ENCODE results near the gene EPS8L2. TPM values are rescaled to one million over a fixed set of nuclear protein-coding genes. Genes with fewer than 3 reads are reported as not detected.

The EPS8L2 gene
- total and polyA plus RNA-seq, 2 of the 13 experiments (the other 11 are each of a cell fraction or from before 2014, with no cell fraction given), result 89.3 to 416 TPM

DNA sequence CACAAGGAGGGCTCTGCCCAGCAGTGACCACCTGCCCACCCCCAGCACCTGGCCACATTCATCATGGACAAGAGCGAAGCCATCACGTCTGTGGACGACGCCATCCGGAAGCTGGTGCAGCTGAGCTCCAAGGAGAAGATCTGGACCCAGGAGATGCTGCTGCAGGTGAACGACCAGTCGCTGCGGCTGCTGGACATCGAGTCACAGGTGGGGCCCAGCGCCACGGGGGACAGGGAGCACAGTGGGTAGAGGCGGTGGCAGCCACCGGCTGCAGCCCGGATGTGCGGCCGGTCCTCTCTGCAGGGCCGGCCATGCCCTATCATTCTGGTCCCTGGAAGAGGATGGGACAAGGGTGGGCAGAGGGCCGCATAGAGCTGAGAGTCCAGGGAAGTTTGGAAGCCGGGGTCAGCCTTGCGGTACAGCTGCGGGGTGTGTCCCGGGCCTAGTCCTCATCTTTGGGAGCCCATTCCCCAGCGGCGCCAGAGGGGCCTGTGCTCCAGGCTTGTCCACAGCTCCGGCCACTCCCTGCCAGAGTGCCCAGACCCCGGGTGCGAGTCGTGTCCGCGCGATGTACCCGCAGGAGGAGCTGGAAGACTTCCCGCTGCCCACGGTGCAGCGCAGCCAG is 14.1 kb downstream of the EPS8L2 start:
- H4K20me1 ChIP-seq (ENCODE audit: insufficient read depth, low read length), result peaks cover 12% of the 10 kb centered on the region; the same call in 1 of the 2 replicates
- ATAC-seq (no peak; the same call in 2 of the 3 replicates), FAIRE-seq (no peak), DNase-seq (ENCODE audit: low spot score) (no peak)
- CTCF ChIA-PET (ENCODE audit: low intra/inter-chr PET ratio, low total read pairs), result no interaction called here
- intact Hi-C loops (cut with micrococcal nuclease; ENCODE audit: unreplicated experiment), result no loop called here
- POLR2A ChIA-PET, result interaction anchor here (0.7 to 12.6 kb wide), 4 partner anchors 15 to 24 kb away, joined by 3 to 203 read pairs (median 12); partner anchors contain the start of genes DEAF1, EPS8L2 and TMEM80
- H3K27me3 ChIP-seq (ENCODE audit: control insufficient read depth in 1 of 2, insufficient read depth in 2 of 2, low read length in 2 of 2), result no peaks in the 10 kb centered on the region
- in situ Hi-C loops (cut with HindIII; ENCODE audit: extremely low pct_ligation_motif_present, low pct_unique_long_range_greater_than_20kb), result no loop called here
- no peaks in the 10 kb centered on the region for H3K9me3 ChIP-seq (ENCODE audit: low read length)
- no peak overlapping the region for H3K4me3 ChIP-seq (replicated peaks in 1 of 3; ENCODE audit: insufficient read depth in 1 of 3, low read depth in 2 of 3, low read length in 3 of 3)
- no peak overlapping the region for H3K27ac ChIP-seq (ENCODE audit: extremely low read length, insufficient read depth, low read length)
- no peak overlapping the region for H3K4me2 ChIP-seq (ENCODE audit: low read depth, low read length)
- BruUV-seq (replicated peaks), result no TSS peak
- peaks cover 12% of the 10 kb centered on the region for H3K4me1 ChIP-seq (ENCODE audit: insufficient read depth, low read length)
- no peak overlapping the region for H3K9ac ChIP-seq (ENCODE audit: insufficient read depth, low read depth, low read length)
- peaks cover 25 to 54% of the 10 kb centered on the region in 2 experiments for H3K36me3 ChIP-seq (replicated peaks in 1 of 2; ENCODE audit: control insufficient read depth in 1 of 2, insufficient read depth in 2 of 2, low read length in 2 of 2)
- WGBS (ENCODE audit: low lambda C conversion rate), result 96% methylated on average over 16 of the region's 35 CpGs
- H2AFZ ChIP-seq (ENCODE audit: low read length), result no peak overlapping the region
- TF ChIP-seq ZNF3 (CRISPR knock-in tag; IDR thresholded peaks at IDR 0.05) (no peak), RBM22 (optimal IDR thresholded peaks at IDR 0.05; ENCODE audit: low read length) (peak; percentile 71), ZNF687 (CRISPR knock-in tag; IDR thresholded peaks at IDR 0.05) (peak; percentile 5; the same call in 1 of the 2 replicates), DR1 (CRISPR knock-in tag; IDR thresholded peaks at IDR 0.05) (no peak), RBFOX2 (IDR thresholded peaks at IDR 0.05; ENCODE audit: low read depth, low read length) (peak; percentile 75), HNRNPL (IDR thresholded peaks at IDR 0.05; ENCODE audit: low read depth, low read length) (peak; percentile 50; the same call in 1 of the 2 replicates), AGO2 (optimal IDR thresholded peaks at IDR 0.05; ENCODE audit: low read depth, low read length) (peak; percentile 82), POLR2A (IDR thresholded peaks at IDR 0.05; ENCODE audit: insufficient read depth in 1 of 2, low read depth in 2 of 2, low read length in 2 of 2) (peak in 1 of 2 experiments; percentile 28; a peak in 1 of 4 replicates)
- peaks cover 14% of the 10 kb centered on the region for H3K79me2 ChIP-seq (ENCODE audit: insufficient read depth, low read length)

All from HepG2 (cell line).